AML-193 (cell line): Measurements from ENCODE around the gene LRP2.

Experiments
- DNase-seq, 2 experiments: peaks; one replicate each; lab custom pipeline; 2025; lab: John Stamatoyannopoulos, UW

The LRP2 gene

DNA sequence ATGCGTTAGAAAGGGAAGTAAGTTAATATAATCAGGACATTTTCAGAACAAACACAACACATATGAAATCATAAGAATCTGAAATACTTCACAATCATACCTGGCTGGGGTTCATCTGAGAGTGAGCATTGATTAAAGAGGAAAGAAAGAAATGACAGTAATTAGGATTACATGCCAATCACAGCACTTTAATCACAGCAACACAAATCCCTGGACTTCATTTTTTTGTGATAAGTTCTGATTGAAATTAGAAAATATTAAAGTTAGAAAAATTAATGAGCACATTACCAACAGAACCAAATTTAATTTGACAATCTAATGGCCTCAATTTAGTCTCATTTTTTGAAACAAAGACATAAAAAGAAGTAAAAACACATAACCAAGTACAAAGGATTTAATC is 121.9 kb downstream of the LRP2 start:
- DNase-seq: no peak

DNA sequence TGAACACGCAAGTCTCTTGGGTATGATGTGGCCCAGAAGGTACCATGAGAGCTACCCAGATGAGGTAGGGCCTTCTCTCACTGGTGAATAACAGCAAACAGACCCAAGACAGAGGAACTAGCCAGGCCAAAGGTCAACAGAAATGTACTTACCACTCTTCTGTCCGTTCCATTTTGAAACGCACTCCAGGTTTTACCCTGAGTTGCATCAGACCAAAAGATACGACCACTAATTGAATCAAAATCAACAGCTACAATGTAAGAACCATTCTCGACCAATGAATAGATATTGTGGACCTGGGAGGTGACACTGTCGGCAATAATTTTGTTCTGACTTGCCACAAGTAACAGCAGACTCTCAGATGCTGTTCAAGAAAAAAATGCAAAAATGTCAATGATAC is 124.4 kb downstream of the LRP2 start:
- DNase-seq: no peak

DNA sequence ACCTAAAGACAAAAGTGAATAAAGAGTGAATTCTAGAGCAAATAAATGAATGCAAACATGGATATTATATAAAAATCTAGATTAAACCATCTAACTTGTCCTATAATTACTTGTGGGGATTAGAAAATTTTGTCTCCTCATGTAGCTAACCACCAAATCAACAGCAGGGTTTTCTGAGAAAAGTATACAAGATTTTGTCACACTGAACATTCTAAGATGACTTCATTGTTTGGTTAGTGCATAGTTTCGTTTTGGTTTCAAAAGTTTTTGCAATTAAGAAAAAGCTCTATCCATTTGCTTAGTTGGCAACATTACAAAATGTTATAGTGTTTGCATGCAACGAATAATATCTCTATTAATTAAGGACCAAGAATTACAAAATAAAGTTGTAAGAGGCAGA is 125.0 kb downstream of the LRP2 start:
- no peak for DNase-seq

DNA sequence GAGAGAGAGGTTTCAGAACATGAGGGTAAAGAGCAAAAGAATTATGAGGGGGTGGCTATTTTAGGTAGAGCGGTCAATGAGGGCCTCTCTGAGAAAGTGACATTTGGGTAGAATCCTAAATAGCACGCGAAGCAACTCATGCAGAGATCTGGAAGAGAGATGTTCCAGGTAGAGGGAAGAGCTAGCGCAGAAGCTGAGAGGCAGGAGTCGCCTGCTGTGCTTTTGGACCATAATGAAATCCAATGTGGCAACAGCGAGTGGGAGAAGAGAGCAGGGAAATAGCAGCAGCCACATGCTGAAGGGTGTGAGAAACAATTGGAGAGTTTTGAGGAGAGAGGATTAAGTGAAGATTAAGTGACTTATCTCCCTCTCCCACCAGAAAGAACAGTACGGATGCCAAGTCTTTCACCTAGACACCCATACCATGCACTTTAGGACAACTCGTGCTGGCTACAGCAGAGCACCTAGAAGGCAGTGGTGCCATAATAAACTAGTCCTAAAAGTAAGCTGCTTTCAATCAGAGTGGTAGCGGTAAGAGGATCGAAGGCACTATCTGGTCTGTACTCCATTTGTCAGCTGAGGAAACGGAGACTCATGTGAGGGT is 129.7 kb downstream of the LRP2 start:
- no peak for DNase-seq

DNA sequence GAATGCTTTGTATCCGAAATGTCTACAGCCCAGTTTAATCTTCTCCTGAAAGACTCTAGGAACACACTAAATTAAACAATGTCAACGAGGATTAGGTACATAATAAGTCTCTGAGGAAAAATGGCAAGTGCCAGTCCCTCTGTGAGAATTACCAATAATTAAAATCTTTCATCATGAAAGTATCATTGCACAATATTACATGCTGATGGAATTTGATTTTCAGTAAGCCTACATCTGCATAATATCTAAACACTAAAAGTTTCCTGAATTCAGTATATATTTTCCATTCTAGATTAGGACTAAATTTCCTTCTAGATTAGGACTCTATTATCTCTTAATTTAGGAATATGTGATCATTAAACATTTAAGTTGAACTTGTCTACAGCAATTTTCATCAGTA is 132.1 kb downstream of the LRP2 start:
- DNase-seq: no peak

DNA sequence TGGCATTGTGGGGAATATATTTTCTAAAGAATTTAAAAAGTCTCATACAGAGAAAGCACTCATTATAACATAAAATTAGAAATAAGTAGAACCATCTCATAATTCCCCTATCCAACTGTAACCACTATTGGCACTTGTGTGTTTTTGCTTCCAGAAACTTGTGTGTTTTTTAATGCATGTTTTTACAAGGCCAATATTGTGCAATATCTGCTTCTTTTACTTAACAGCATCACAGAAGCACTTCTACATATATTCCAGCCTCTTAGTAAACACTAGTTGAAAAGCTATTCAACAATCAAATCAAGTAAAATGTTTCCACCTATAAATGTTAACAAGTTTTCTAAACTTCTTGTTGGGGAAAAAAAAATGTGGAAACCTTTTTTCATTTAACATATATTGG is 132.7 kb downstream of the LRP2 start:
- no peak for DNase-seq

DNA sequence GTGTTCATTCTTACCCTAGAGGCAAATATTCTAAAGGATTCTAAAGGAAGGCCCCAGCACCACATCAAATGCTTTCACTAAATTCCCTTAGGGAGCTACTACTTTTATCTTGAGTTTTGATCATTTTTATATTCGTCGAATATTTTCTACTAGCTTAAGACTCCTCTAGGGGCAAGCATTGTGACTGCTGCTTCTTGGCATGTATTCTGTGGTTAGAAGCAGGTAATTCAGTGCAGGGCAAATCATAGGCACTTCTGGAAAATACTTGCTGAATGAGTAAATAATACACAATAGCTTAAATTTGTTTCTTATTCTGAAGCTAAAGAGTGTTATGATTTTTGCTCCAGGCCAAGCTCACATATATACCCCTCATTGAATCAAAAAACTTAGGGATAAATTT is 136.4 kb downstream of the LRP2 start:
- no peak for DNase-seq

DNA sequence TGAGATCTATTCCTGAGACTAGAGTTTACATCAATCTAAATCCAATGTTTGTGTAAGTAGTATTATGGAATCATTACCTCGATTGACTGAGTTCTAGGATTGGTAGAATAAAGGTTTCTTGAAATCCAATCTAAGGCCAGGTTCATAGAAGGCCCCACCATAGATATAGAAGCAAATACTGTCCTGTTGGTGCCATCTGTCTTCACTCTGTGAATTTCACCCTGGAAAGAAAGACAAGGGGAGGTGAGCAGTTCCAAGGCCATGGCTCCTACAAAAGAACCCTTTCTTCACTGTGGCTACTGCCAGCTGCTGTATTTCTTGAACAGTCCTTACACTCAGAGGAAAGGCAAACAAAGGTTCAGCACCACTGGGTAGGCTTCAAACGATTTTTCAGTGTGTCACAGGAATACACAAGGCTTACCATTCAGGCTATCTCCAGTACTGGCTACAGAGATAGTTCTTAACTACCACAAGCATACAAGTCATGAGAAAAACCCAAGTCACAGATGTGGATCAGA is 137.0 kb downstream of the LRP2 start:
- DNase-seq: no peak

DNA sequence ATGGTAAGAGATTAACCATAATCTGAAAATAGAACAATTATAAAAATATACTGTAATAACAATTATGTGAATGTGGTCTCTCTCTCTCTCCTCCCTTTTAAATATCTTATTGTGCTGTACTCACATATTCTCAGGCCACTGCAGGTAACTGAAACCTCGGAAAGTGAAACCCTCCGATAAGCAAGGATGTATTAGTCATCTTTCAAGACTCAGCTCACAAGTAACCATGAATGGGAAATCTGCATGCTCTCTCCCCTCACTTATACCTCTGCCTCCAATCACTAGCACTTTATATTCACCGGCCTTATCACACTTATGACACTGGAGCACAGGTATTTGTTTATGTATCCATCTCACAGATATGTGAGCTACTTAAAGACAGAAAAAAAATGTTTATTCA is 139.7 kb downstream of the LRP2 start:
- no peak for DNase-seq

DNA sequence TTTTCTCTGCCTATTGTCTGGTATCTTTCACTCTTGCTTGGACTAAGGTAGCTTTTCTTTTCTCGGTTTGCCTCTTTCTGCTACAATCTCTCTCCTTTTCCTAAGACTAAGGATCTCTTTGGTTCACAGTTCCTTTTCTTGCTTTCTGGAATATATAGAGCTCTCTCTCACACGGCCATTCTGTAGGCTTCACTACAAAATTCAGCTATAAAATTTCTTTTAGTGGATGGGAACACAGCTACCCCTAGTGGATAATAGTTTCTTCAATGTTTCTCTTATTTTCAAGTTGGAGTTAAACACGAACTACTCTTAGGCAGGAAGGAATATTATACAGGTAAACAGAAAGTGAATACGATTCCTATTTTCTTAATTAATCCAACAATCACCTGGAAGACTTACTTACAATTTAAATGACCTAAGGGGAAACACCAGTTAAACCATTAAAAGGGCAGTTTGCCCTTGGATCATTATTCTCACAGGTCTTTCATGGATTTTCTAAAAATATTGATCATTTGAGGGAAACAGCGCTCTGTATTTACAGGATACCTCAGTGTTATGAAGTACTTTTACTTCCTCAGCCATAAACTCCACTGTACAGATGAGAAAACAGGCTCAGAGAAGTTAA is 140.5 kb downstream of the LRP2 start:
- DNase-seq: peak; percentile 43 to 54

DNA sequence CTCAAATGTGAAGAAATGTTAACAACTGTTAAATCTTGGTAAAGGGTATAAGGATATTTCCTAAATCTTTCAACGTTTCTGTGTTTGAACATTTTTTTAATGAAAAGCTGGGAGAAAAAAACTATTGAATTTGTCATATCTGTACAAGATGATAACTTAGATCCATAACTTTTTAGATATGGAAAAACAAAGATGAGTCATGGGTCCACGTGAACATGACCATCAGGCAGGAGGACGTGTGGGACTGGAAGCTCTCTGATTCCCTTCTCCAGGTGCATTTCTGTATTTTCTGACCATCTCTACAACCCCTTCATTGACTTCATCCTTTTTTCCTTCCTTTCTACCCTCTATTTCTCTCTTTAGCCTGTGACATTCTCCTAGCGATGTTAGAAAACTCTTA is 151.4 kb downstream of the LRP2 start:
- no peak for DNase-seq

DNA sequence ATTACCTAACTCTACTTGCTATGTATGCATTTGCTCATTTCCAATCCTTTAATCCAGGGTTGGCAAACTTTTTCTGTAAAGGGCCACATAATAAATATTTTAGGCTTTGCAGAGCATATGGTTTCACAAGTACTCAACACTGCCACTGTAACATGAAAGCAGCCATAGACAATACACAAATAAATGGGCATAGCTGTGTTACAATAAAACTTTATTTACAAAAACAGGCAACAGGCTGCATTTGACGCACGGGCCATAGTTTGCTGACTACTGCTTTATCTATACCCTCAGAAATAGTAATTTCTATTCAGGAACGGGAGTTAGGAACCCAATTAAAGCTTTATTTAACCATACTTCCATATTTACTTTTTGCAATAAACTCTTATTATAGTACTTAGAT is 154.3 kb downstream of the LRP2 start:
- DNase-seq: no peak

DNA sequence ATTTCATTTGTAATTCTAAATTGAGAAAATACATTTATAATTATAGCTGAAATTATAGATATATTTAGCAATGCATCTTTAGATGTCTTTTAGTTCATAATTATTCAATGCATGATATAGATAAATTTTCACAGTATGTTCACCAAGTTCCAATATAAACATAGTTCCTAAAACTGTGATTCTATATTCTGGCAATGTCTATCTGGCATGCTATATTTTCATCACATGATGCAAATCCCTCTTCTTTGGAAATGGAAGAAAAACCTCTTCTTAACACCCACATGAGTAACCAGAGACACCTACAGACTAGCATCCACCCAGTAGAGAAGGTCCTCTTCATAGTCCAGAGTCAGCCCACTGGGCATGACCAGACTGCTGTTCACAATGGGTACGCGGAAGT is 157.2 kb downstream of the LRP2 start:
- no peak for DNase-seq

DNA sequence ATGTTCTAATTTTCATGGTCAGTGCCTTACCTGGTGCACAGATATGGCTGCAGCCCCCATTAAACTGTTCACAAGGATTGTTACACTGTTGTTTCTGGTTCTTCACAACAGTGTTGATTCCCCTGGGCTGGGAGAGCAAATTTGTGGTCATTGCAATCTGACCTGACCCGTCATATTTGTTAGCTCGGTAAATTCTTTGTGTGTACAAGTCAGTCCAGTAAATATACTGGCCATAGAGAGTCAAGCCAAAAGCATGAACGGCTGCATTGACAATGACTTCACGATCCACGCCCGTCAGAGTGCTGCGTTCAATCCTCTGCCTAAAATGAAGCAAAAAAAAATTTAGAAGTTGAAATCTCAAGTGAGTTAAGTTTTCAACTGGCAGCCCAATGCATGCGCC is 158.4 kb downstream of the LRP2 start:
- DNase-seq: no peak

DNA sequence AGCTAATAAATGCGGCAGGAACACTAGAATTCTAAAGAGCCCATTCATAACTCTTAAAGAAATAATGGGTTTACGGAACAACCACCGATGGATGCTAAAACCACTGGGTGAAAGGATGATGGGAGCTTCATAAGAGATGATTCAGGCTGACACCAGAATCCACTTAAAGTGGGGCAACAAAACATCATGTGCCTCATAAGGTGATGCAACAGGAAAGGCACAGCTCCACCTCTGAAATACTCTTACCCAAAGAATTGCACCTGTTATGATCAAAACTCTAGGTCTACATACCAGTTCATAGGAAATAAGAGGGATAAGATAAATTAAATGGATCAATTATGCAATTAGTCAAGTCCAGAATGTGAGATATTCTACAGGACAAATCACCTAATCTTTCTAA is 161.6 kb downstream of the LRP2 start:
- DNase-seq: no peak

DNA sequence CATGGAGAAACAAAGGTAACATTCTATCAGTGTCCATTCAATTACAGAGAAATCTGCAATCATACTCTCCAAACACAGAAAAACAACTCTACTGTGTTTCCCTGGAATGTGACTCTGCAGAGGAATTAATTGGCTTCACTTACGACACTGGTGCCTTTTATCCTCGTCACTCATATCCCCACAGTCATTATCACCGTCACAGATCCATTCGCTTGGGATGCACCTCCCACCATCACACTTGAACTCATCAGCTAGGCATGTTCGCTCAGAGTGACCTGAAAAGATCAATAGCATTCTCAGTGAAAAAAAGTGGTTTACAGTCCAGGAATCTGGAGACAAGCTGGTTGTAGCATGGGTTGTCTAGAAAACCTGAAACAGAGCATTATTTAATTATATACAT is 168.7 kb downstream of the LRP2 start:
- no peak for DNase-seq

DNA sequence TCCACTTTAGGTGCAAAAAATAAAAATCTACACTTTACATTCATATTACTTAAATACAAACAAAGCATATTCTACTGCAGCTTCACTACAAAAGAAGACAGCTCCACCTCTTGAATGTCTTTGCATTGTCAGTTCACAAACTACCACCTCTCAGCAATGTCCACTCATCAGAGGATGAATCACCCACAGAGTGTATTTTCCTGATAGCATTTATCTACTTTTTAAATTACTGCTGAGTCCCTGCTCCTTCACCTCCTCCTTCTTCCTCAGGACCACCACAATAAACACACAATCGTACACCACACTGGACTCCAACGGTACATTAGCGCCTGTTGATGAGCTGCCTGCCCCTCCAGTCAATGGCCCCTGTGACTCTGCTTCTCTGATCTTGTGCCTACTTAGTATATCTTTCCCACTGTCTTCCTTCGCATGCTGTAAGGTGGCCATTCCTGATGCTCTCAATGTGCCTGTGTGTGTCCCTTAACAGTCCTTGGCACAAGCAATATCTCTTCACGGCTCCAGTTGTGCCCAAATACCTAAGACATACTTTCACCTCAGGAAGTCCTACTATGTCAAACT is 172.0 kb downstream of the LRP2 start:
- no peak for DNase-seq

DNA sequence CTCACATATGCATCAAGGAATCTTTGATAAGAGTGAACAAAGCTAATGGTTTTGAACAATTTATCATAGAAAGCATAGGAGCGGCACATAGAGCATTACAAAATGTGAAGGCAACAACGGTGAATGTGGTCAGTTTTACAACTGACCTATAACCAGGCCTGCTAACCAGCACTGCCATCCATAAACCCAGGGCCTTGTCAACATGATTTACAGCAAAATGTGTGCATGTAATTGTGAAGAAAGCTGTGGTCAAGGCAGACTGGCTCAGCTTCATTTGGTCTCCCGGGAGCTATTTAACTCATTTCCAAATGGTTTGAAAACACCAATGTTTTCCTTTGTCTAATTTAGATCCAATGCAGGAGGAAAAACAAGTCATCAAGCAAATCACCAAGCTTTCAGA is 173.2 kb downstream of the LRP2 start:
- DNase-seq: no peak

DNA sequence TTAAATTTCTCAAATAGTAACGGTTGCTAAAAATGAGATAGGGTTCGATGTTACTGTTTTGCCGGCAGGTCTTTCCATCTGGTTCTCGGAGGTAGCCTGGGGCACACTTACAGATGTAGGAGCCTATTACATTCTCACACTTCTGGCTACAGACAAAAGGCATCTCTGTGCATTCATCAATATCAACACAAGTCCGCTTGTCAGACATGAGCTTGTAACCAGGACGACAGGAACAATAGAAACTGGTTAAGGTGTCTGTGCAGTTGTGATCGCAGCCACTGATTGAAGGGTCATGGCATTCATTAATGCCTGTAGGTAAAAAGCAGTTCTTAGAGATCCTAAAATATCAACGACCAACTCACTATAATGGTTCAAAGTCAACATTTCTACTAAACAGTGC is 176.6 kb downstream of the LRP2 start:
- no peak for DNase-seq

DNA sequence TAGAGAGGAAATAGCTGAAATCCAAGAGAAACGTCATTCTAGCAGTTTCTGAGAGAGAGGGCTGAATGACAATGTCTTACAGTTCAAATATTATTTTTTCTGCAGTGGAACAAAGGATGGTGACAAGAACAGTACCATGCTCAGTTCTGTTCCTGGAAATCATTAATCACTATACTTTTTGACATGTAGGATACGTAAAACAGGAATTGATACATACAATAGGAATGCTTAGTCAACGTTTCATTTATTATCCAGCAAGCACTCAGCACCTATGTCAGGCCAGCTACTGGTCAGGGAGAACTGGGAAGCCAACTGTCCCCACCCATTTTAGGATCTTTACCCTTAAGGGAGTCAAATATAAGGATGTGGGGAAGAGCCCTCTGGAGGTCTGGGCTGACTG is 178.3 kb downstream of the LRP2 start:
- DNase-seq: no peak

DNA sequence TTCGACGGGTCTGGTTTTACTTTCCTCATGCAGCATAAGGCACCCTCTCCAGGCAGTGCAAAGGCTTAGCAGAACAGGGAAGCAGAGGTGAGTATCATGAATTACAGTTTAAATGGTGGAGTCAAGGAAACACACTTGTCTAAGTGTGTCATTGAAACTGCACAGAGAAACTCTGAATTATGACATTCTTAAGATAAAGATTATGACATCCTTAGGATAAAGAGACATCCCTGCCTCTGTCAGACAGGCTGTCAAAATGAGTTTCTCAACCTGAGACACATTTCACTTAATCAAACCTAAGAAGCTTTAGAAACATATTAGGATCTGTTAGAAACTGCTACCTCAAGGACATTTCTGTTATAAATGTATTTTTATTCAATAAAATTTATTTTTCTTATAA is 179.8 kb downstream of the LRP2 start:
- DNase-seq: no peak

DNA sequence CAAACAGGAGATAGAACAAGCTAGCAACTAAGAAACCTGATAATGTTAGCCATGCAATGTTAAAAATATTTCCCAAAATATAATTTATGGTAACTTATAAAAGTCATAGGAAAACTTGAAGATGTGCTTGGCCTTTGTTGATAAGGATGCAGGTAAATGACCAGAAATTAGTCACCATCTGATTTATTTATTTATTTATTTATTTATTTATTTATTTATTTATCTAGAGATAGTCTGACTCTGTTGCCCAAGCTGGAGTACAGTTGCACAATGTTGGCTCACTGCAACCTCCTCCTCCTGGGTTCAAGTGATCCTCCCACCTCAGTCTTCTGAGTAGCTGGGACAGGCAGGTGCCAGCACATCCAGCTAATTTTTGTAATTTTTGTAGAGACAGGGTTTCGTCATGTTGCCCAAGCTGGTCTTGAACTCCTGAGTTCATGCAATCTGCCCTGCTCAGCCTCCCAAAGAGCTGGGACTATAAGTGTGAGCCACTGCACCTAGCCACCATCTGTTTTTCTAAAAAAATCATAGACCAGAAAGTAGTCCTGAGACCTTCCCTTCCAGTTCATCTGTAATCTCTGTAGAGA is 183.4 kb downstream of the LRP2 start:
- no peak for DNase-seq

DNA sequence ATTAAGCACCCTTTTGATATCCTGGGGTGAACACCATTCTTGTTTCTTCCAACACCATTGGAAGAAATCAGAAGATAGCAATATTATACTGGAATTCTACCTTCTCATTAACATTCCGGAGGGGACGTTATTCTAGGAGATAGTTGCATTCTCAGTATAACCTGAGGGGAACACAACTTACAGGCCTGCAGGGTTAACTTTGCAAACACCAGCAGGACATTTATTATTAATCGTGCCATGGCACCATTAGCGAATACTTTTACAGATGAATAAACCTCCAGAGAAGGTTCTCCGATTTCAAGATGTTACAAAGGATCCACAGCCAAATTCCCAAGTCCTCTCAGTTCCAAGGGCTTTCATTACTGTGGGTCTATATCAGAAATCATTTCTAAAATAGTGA is 184.0 kb downstream of the LRP2 start:
- no peak for DNase-seq

DNA sequence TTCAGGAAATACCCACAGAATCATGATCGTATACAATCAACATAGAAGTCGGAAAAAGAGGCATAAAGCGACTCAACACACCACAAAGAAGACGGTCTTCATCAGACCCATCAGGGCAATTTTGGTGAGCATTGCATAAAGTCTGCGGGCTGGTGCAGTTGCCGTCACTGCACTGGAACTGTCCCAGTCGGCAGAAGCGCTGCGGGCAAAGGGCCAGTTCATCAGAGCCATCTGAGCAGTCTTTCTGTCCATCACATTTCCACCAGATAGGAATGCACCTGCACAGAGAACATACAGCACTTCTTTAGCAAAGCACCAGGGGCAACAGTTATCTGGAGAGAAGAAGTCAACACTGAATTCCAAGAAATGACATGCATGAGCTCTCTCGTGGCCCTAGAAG is 187.2 kb downstream of the LRP2 start:
- DNase-seq: no peak
